Measurements from ENCODE around the gene TCP10L. TPM values are rescaled to one million over a fixed set of nuclear protein-coding genes. Genes with fewer than 3 reads are reported as not detected.
"Not testable (repeated sequence)": the region's sequence is repeated elsewhere in the genome, so short reads cannot be mapped to it uniquely, and the experiment has no call there.

Gene TCP10L
- total RNA-seq (not detected), polyA plus RNA-seq (0.43 TPM)

GRCh38 chr21:32585042-32585710 lies at the start of gene TCP10L:
Gene TCP10L (minus strand): TSS chr21:32585523. CDS start chr21:32584304, 1,219 bp downstream.
- ChIA-PET CTCF (interaction anchor here (0.9 kb wide), 1 partner anchor 16 kb away, joined by 4 read pairs; no protein-coding TSS in a partner anchor), POLR2A (no interaction called here)
- Mint-ChIP-seq H3K27ac (peak within 1 kb of the TSS in 1 of 8 donors; percentile 10), H3K36me3 (peaks cover 0 to 7% (median 3%) of the 10 kb centered on the region in 3 donors), H3K4me1 (no peaks in the 10 kb centered on the region), H3K27me3 (peaks cover 6 to 7% of the 10 kb centered on the region in 2 donors), H3K4me3 (peak within 1 kb of the TSS in 5 of 7 donors; percentile 5 to 41 (median 27)), H3K9me3 (no peaks in the 10 kb centered on the region)
- H3K9me3 ChIP-seq (ENCODE audit: low read length) = no peaks in the 10 kb centered on the region
- no peaks in the 10 kb centered on the region for H3K4me1 ChIP-seq (ENCODE audit: insufficient read depth, low read length)
- H3K27ac ChIP-seq (ENCODE audit: low read depth, low read length) = no peak within 1 kb of the TSS
- no peaks in the 10 kb centered on the region for H3K27me3 ChIP-seq (ENCODE audit: insufficient read depth, low read length, poor library complexity, severe bottlenecking)
- H3K36me3 ChIP-seq (ENCODE audit: insufficient read depth, low read length) = no peaks in the 10 kb centered on the region
- no peak for DNase-seq
- no peak within 1 kb of the TSS for H3K4me3 ChIP-seq (ENCODE audit: low read length)

GRCh38 chr21:32626621-32627196 lies 41.4 kb upstream of the TCP10L start:
- Mint-ChIP-seq H3K4me1 (peaks cover 0 to 4% (median 0%) of the 10 kb centered on the region in 3 donors), H3K36me3 (peaks cover 7 to 26% (median 15%) of the 10 kb centered on the region in 3 donors), H3K4me3 (no peak overlapping the region), H3K9me3 (no peaks in the 10 kb centered on the region), H3K27ac (peak overlapping the region in 1 of 8 donors; percentile 56), H3K27me3 (peaks cover 4 to 10% of the 10 kb centered on the region in 2 donors)
- Histone ChIP-seq H3K4me1 (ENCODE audit: insufficient read depth, low read length) (no peaks in the 10 kb centered on the region), H3K4me3 (ENCODE audit: low read length) (no peak overlapping the region), H3K36me3 (ENCODE audit: insufficient read depth, low read length) (peaks cover 10% of the 10 kb centered on the region), H3K9me3 (ENCODE audit: low read length) (no peaks in the 10 kb centered on the region), H3K27me3 (ENCODE audit: insufficient read depth, low read length, poor library complexity, severe bottlenecking) (no peaks in the 10 kb centered on the region), H3K27ac (ENCODE audit: low read depth, low read length) (no peak overlapping the region)
- CTCF ChIA-PET = interaction anchor here (1.5 kb wide), 1 partner anchor 25 kb away, joined by 3 read pairs; no protein-coding TSS in a partner anchor
- POLR2A ChIA-PET = no interaction called here
- DNase-seq = no peak

GRCh38 chr21:32618218-32618617 lies 32.9 kb upstream of the TCP10L start:
- H3K36me3 Mint-ChIP-seq; H3K4me3 ChIP-seq (ENCODE audit: low read length); H3K9me3 ChIP-seq (ENCODE audit: low read length); H3K4me1 Mint-ChIP-seq; H3K36me3 ChIP-seq (ENCODE audit: insufficient read depth, low read length); H3K27me3 ChIP-seq (ENCODE audit: insufficient read depth, low read length, poor library complexity, severe bottlenecking); H3K27ac Mint-ChIP-seq; H3K4me3 Mint-ChIP-seq; DNase-seq; H3K27ac ChIP-seq (ENCODE audit: low read depth, low read length); H3K9me3 Mint-ChIP-seq; H3K4me1 ChIP-seq (ENCODE audit: insufficient read depth, low read length); CTCF ChIA-PET; POLR2A ChIA-PET: not testable (repeated sequence)
- peaks cover 6 to 25% of the 10 kb centered on the region in 2 donors for H3K27me3 Mint-ChIP-seq

GRCh38 chr21:32613436-32614043 lies 28.2 kb upstream of the TCP10L start:
- Mint-ChIP-seq H3K36me3 (peaks cover 0 to 24% (median 8%) of the 10 kb centered on the region in 3 donors), H3K9me3 (no peaks in the 10 kb centered on the region), H3K4me1 (peaks cover 10 to 29% (median 22%) of the 10 kb centered on the region in 3 donors), H3K27ac (peak overlapping the region; percentile 97 to 99 (median 99)), H3K27me3 (peaks cover 2 to 5% of the 10 kb centered on the region in 2 donors), H3K4me3 (peak overlapping the region; percentile 95 to 99 (median 97))
- H3K36me3 ChIP-seq (ENCODE audit: insufficient read depth, low read length) = no peaks in the 10 kb centered on the region
- no peaks in the 10 kb centered on the region for H3K27me3 ChIP-seq (ENCODE audit: insufficient read depth, low read length, poor library complexity, severe bottlenecking)
- peak overlapping the region; percentile 97 for H3K4me3 ChIP-seq (ENCODE audit: low read length)
- peaks cover 13% of the 10 kb centered on the region for H3K4me1 ChIP-seq (ENCODE audit: insufficient read depth, low read length)
- H3K27ac ChIP-seq (ENCODE audit: low read depth, low read length) = peak overlapping the region; percentile 97
- no peaks in the 10 kb centered on the region for H3K9me3 ChIP-seq (ENCODE audit: low read length)
- DNase-seq = no peak
- CTCF ChIA-PET = interaction anchor here (1.3 to 2.5 kb wide), 5 partner anchors 12 to 212 kb away, joined by 3 to 23 read pairs (median 5); no protein-coding TSS in a partner anchor
- POLR2A ChIA-PET = interaction anchor here (1.5 to 1.6 kb wide), 2 partner anchors 12 to 44 kb away, joined by 5 to 6 read pairs; no protein-coding TSS in a partner anchor

- H3K36me3 Mint-ChIP-seq = peaks cover 0 to 26% (median 8%) of the 10 kb centered on the region in 3 donors
- CTCF ChIA-PET = interaction anchor here (1.3 to 2.5 kb wide), 7 partner anchors 12 to 211 kb away, joined by 3 to 23 read pairs (median 6); no protein-coding TSS in a partner anchor
- Histone ChIP-seq H3K27ac (ENCODE audit: low read depth, low read length) (peak overlapping the region; percentile 97), H3K4me1 (ENCODE audit: insufficient read depth, low read length) (peaks cover 13% of the 10 kb centered on the region), H3K9me3 (ENCODE audit: low read length) (no peaks in the 10 kb centered on the region), H3K36me3 (ENCODE audit: insufficient read depth, low read length) (no peaks in the 10 kb centered on the region), H3K27me3 (ENCODE audit: insufficient read depth, low read length, poor library complexity, severe bottlenecking) (no peaks in the 10 kb centered on the region), H3K4me3 (ENCODE audit: low read length) (peak overlapping the region; percentile 97)
- peaks cover 0 to 3% of the 10 kb centered on the region in 2 donors for H3K27me3 Mint-ChIP-seq
- no peak for DNase-seq
- H3K9me3 Mint-ChIP-seq = no peaks in the 10 kb centered on the region
- H3K27ac Mint-ChIP-seq = peak overlapping the region; percentile 97 to 99 (median 99)
- POLR2A ChIA-PET = interaction anchor here (1.1 to 1.6 kb wide), 6 partner anchors 12 to 221 kb away, joined by 4 to 6 read pairs (median 5); partner anchors contain the start of genes EVA1C, PAXBP1 and URB1
- H3K4me3 Mint-ChIP-seq = peak overlapping the region; percentile 95 to 99 (median 97)
- peaks cover 10 to 29% (median 22%) of the 10 kb centered on the region in 3 donors for H3K4me1 Mint-ChIP-seq
Observed at GRCh38 chr21:32612999-32613337, 27.6 kb upstream of the TCP10L start.

- Mint-ChIP-seq H3K36me3 (peaks cover 0 to 32% (median 13%) of the 10 kb centered on the region in 3 donors), H3K4me3 (peak within 1 kb of the TSS; percentile 95 to 99 (median 97)), H3K4me1 (peaks cover 14 to 29% (median 22%) of the 10 kb centered on the region in 3 donors), H3K27me3 (peaks cover 0 to 3% of the 10 kb centered on the region in 2 donors), H3K27ac (peak within 1 kb of the TSS; percentile 97 to 99 (median 99)), H3K9me3 (no peaks in the 10 kb centered on the region)
- ChIA-PET POLR2A (interaction anchor here (0.7 to 1.6 kb wide), 8 partner anchors 11 to 334 kb away, joined by 3 to 6 read pairs (median 5); partner anchors contain the start of genes EVA1C, MIS18A, PAXBP1 and URB1), CTCF (interaction anchor here (0.9 to 2.5 kb wide), 9 partner anchors 11 to 211 kb away, joined by 3 to 23 read pairs (median 5); partner anchors contain the start of genes PAXBP1 and SYNJ1)
- peaks cover 13% of the 10 kb centered on the region for H3K4me1 ChIP-seq (ENCODE audit: insufficient read depth, low read length)
- no peaks in the 10 kb centered on the region for H3K36me3 ChIP-seq (ENCODE audit: insufficient read depth, low read length)
- peak; percentile 79 to 94 (median 90) for DNase-seq
- no peaks in the 10 kb centered on the region for H3K9me3 ChIP-seq (ENCODE audit: low read length)
- peak within 1 kb of the TSS; percentile 97 for H3K4me3 ChIP-seq (ENCODE audit: low read length)
- H3K27ac ChIP-seq (ENCODE audit: low read depth, low read length) = peak within 1 kb of the TSS; percentile 97
- H3K27me3 ChIP-seq (ENCODE audit: insufficient read depth, low read length, poor library complexity, severe bottlenecking) = no peaks in the 10 kb centered on the region
Observed at GRCh38 chr21:32612075-32612998, 27.0 kb upstream of the TCP10L start, which contains the start of gene CFAP298. Gene CFAP298 (minus strand): TSS chr21:32612377. CDS start chr21:32612243, 134 bp downstream.

Data from CD8-positive, alpha-beta memory T cell (primary cell).